Ishikawa (cell line): ENCODE results near the gene BTBD16.

ENCODE experiments used
- CEBPB ChIP-seq: IDR thresholded peaks from 2 replicates; pipeline ENCODE4 v1.6.1; 2012
- EP300 ChIP-seq: IDR thresholded peaks from 2 replicates; pipeline ENCODE4 v1.6.1; 2012; ENCODE audit warnings: borderline replicate concordance
- FOXM1 ChIP-seq: IDR thresholded peaks from 2 replicates; pipeline ENCODE4 v1.6.1; 2012; ENCODE audit warnings: low read depth, borderline replicate concordance
- RAD21 ChIP-seq: IDR thresholded peaks from 2 replicates; pipeline ENCODE4 v1.6.1; 2012; ENCODE audit warnings: low read depth
- TAF1 ChIP-seq: IDR thresholded peaks from 2 replicates; pipeline ENCODE4 v1.6.1; 2012; ENCODE audit warnings: low read depth, mild to moderate bottlenecking
- TEAD4 ChIP-seq: IDR thresholded peaks from 2 replicates; pipeline ENCODE4 v1.6.1; 2012
- YY1 ChIP-seq: IDR thresholded peaks from 2 replicates; pipeline ENCODE4 v1.6.1; 2012; ENCODE audit warnings: low read depth
- ZBTB7A ChIP-seq: IDR thresholded peaks from 2 replicates; pipeline ENCODE4 v1.6.1; 2012; ENCODE audit warnings: low read depth
- TF ChIP-seq, protein P1 (sequence below): IDR thresholded peaks from 2 replicates; pipeline ENCODE4 v1.6.1; 2012
- TF ChIP-seq, protein P2 (sequence below): IDR thresholded peaks from 2 replicates; pipeline ENCODE4 v1.6.1; 2012; ENCODE audit warnings: low read depth, mild to moderate bottlenecking
- TF ChIP-seq, protein P3 (sequence below): IDR thresholded peaks from 2 replicates; pipeline ENCODE4 v1.6.1; 2012

DNA sequence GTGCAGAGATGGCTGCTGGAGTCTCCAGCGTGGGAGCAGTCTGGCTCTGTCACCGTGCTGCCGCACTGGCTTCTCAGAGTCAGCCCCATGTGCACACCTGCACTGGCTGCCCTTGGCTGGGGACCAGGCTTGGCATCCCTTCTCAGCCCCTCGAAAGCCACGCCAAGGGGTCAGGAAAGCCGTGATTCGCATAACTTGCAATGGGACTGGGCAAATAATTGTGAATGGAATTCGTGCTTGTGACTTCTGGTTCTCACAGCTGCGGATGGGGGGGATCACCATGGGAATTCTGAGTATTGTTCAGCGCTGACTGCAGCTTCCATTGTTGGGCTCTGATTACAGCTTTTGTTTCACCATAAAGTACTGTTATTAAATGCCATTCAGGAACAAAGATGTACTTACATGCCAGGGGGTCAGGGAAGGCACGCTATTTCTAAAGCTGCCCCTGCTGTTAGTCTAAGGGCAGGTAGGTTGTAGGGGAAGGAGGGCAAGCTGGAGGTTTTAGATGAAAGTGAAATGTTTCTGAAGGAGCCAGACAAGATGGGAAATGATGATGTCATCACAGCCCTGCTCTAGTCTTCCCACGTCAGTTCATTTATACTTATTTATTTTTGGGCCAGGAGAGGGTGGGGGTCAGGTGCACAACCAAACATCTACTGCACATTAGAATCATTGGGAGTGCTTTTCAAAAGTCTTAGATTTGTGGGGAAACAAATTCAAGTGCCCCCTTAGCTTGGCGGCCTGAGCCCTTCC, 97.6 kb downstream of the BTBD16 start:
- peak; percentile 58; the same call in 1 of the 2 replicates for TF ChIP-seq TEAD4
- peak; percentile 12; the same call in 1 of the 2 replicates for TF ChIP-seq CEBPB
- TF ChIP-seq TAF1, result no peak
- TF ChIP-seq, protein P1, sequence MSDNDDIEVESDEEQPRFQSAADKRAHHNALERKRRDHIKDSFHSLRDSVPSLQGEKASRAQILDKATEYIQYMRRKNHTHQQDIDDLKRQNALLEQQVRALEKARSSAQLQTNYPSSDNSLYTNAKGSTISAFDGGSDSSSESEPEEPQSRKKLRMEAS, result no peak
- no peak for TF ChIP-seq RAD21
- no peak for TF ChIP-seq YY1
- peak; percentile 75; the same call in 1 of the 2 replicates for TF ChIP-seq EP300
- 0 out of 2 replicates have a peak, but pooled peaks have one; percentile 31 for TF ChIP-seq ZBTB7A
- TF ChIP-seq, protein P2, sequence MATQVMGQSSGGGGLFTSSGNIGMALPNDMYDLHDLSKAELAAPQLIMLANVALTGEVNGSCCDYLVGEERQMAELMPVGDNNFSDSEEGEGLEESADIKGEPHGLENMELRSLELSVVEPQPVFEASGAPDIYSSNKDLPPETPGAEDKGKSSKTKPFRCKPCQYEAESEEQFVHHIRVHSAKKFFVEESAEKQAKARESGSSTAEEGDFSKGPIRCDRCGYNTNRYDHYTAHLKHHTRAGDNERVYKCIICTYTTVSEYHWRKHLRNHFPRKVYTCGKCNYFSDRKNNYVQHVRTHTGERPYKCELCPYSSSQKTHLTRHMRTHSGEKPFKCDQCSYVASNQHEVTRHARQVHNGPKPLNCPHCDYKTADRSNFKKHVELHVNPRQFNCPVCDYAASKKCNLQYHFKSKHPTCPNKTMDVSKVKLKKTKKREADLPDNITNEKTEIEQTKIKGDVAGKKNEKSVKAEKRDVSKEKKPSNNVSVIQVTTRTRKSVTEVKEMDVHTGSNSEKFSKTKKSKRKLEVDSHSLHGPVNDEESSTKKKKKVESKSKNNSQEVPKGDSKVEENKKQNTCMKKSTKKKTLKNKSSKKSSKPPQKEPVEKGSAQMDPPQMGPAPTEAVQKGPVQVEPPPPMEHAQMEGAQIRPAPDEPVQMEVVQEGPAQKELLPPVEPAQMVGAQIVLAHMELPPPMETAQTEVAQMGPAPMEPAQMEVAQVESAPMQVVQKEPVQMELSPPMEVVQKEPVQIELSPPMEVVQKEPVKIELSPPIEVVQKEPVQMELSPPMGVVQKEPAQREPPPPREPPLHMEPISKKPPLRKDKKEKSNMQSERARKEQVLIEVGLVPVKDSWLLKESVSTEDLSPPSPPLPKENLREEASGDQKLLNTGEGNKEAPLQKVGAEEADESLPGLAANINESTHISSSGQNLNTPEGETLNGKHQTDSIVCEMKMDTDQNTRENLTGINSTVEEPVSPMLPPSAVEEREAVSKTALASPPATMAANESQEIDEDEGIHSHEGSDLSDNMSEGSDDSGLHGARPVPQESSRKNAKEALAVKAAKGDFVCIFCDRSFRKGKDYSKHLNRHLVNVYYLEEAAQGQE, result no peak
- TF ChIP-seq, protein P3, sequence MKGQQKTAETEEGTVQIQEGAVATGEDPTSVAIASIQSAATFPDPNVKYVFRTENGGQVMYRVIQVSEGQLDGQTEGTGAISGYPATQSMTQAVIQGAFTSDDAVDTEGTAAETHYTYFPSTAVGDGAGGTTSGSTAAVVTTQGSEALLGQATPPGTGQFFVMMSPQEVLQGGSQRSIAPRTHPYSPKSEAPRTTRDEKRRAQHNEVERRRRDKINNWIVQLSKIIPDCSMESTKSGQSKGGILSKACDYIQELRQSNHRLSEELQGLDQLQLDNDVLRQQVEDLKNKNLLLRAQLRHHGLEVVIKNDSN, result no peak
- 0 out of 2 replicates have a peak, but pooled peaks have one; percentile 36 for TF ChIP-seq FOXM1
